H1 (cell line): ENCODE data around the gene IGFBP3. TPM values are rescaled to one million over a fixed set of nuclear protein-coding genes. Genes with fewer than 3 reads are reported as not detected.

Experiments used
- CTCF ChIA-PET: fragments of 300-600 bp; sonication (Branson Sonifier 250); formaldehyde crosslinking; loops from one replicate; lab custom pipeline; 2021; ENCODE audit not compliant: partially characterized antibody; lab: Charles Lee
- POLR2A ChIA-PET: fragments of 300-600 bp; sonication (Branson Sonifier 250); formaldehyde crosslinking; loops from one replicate; lab custom pipeline; 2021; ENCODE audit warnings: inconsistent platforms; ENCODE audit not compliant: partially characterized antibody; lab: Charles Lee
- DNase-seq, 2 experiments: peaks; one replicate each; pipeline versions ENCODE4 v3.0.0 to v3.0.0-alpha.2; 2010 to 2022; ENCODE audit warnings: low spot score in 2 of 2, low read depth in 1 of 2, mixed read lengths in 1 of 2
- FAIRE-seq: peaks from 2 replicates; lab custom pipeline; 2011; peaks lifted over from hg19 to GRCh38; lab: Jason Lieb, UNC
- H2AFZ ChIP-seq: 2 replicates; pipeline ENCODE4 v1.8.1; 2012; ENCODE audit warnings: low read length, inconsistent platforms
- H2AK5ac ChIP-seq: 2 replicates; pipeline ENCODE4 v1.6.1; 2013; ENCODE audit warnings: low read depth, low read length
- H2BK120ac ChIP-seq: replicated peaks from 2 replicates; pipeline ENCODE3; 2013; ENCODE audit warnings: low read depth, low read length, inconsistent platforms
- H2BK12ac ChIP-seq: 2 replicates; pipeline ENCODE4 v1.6.1; 2013; ENCODE audit warnings: low read depth, low read length
- H2BK15ac ChIP-seq: 2 replicates; pipeline ENCODE4 v1.6.1; 2013; ENCODE audit warnings: low read length
- H2BK20ac ChIP-seq: 2 replicates; pipeline ENCODE4 v1.6.1; 2013; ENCODE audit warnings: low read length
- H2BK5ac ChIP-seq: 2 replicates; pipeline ENCODE4 v1.6.1; 2013; ENCODE audit warnings: low read depth, low read length
- H3K14ac ChIP-seq: 2 replicates; pipeline ENCODE4 v1.6.1; 2013; ENCODE audit warnings: inconsistent platforms; ENCODE audit not compliant: insufficient read length
- H3K18ac ChIP-seq: 2 replicates; pipeline ENCODE4 v1.6.1; 2013; ENCODE audit warnings: low read length; ENCODE audit errors: extremely low read depth
- H3K23ac ChIP-seq: 2 replicates; pipeline ENCODE4 v1.6.1; 2013; ENCODE audit warnings: inconsistent platforms; ENCODE audit not compliant: insufficient read length
- H3K23me2 ChIP-seq: 2 replicates; pipeline ENCODE4 v1.6.1; 2013; ENCODE audit warnings: low read depth, low read length
- H3K27ac ChIP-seq: 2 replicates; pipeline ENCODE4 v1.6.1; 2011; ENCODE audit warnings: low read depth, low read length, inconsistent platforms
- H3K27me3 ChIP-seq, 4 experiments: replicated peaks in 1 of 4; 1 replicate in 1 of 4; 2 replicates in 3 of 4; pipeline versions ENCODE4 v1.6.1 to v1.8.1; 2011 to 2013; ENCODE audit warnings: low read length in 3 of 4, mild to moderate bottlenecking in 3 of 4, inconsistent platforms in 2 of 4, mixed read lengths in 2 of 4, moderate library complexity in 1 of 4; ENCODE audit not compliant: control insufficient read depth in 3 of 4, insufficient read depth in 3 of 4; ENCODE audit errors: extremely low read depth in 1 of 4
- H3K36me3 ChIP-seq, 4 experiments: 2 replicates each; pipeline versions ENCODE4 v1.6.1 to v1.8.1; 2011 to 2013; ENCODE audit warnings: mild to moderate bottlenecking in 4 of 4, low read length in 3 of 4, moderate library complexity in 2 of 4, control low read depth in 1 of 4, inconsistent platforms in 1 of 4; ENCODE audit not compliant: insufficient read depth in 4 of 4, control insufficient read depth in 2 of 4
- H3K4ac ChIP-seq: replicated peaks from 2 replicates; pipeline ENCODE3; 2013; ENCODE audit warnings: low read length, low read depth, mixed read lengths, inconsistent platforms; ENCODE audit not compliant: insufficient read length
- H3K4me1 ChIP-seq, 4 experiments: replicated peaks in 1 of 4; 1 replicate in 1 of 4; 2 replicates in 3 of 4; pipeline versions ENCODE4 v1.6.1 to v1.8.1; 2011 to 2013; ENCODE audit warnings: low read length in 3 of 4, inconsistent platforms in 2 of 4, mixed read lengths in 1 of 4; ENCODE audit not compliant: insufficient read depth in 4 of 4, control insufficient read depth in 3 of 4
- H3K4me2 ChIP-seq, 2 experiments: 2 replicates each; pipeline versions ENCODE4 v1.6.1 to v1.8.1; 2011 to 2013; ENCODE audit warnings: low read depth in 2 of 2, low read length in 2 of 2, control low read depth in 1 of 2, inconsistent platforms in 1 of 2, mild to moderate bottlenecking in 1 of 2; ENCODE audit not compliant: insufficient read depth in 1 of 2
- H3K4me3 ChIP-seq, 4 experiments: fragments of 200-600, 300-600 bp in 1 of 4; sonication (generic), shearing (Covaris generic), sonication (Bioruptor Twin) in 1 of 4; 2 replicates each; pipeline versions ENCODE4 v1.5.1 to v1.8.1; 2011 to 2016; ENCODE audit warnings: low read length in 4 of 4, low read depth in 3 of 4, control low read depth in 2 of 4, inconsistent platforms in 2 of 4, mild to moderate bottlenecking in 2 of 4, mixed read lengths in 1 of 4, moderate library complexity in 1 of 4; ENCODE audit not compliant: insufficient read depth in 2 of 4; ENCODE audit errors: extremely low read depth in 1 of 4
- H3K56ac ChIP-seq: replicated peaks from 2 replicates; pipeline ENCODE3; 2013; ENCODE audit warnings: low read depth, mild to moderate bottlenecking, mixed read lengths, low read length, inconsistent platforms; ENCODE audit not compliant: insufficient read length
- H3K79me1 ChIP-seq: 2 replicates; pipeline ENCODE4 v1.6.1; 2013; ENCODE audit warnings: low read depth, low read length, control low read depth
- H3K79me2 ChIP-seq, 2 experiments: 2 replicates each; pipeline versions ENCODE4 v1.6.1 to v1.8.1; 2012 to 2013; ENCODE audit warnings: low read length in 2 of 2, mild to moderate bottlenecking in 2 of 2, inconsistent platforms in 1 of 2; ENCODE audit not compliant: insufficient read depth in 2 of 2, control insufficient read depth in 1 of 2
- H3K9ac ChIP-seq, 4 experiments: replicated peaks in 1 of 4; 1 replicate in 1 of 4; 2 replicates in 3 of 4; pipeline versions ENCODE4 v1.6.1 to v1.8.1; 2011 to 2013; ENCODE audit warnings: low read depth in 3 of 4, low read length in 3 of 4, control low read depth in 2 of 4, mild to moderate bottlenecking in 2 of 4, moderate library complexity in 2 of 4, inconsistent platforms in 1 of 4; ENCODE audit errors: extremely low read depth in 1 of 4
- H3K9me3 ChIP-seq, 2 experiments: 2 replicates each; pipeline versions ENCODE4 v1.6.1 to v1.8.1; 2012 to 2013; ENCODE audit warnings: mild to moderate bottlenecking in 2 of 2, moderate library complexity in 2 of 2, control low read depth in 1 of 2, inconsistent platforms in 1 of 2, low read depth in 1 of 2, low read length in 1 of 2, mixed read lengths in 1 of 2; ENCODE audit not compliant: insufficient read depth in 2 of 2
- H4K20me1 ChIP-seq, 2 experiments: replicated peaks in 1 of 2; 2 replicates each; pipeline versions ENCODE3 to v1.8.1; 2011 to 2013; ENCODE audit warnings: inconsistent platforms in 2 of 2, low read length in 2 of 2, mild to moderate bottlenecking in 1 of 2; ENCODE audit not compliant: insufficient read depth in 2 of 2, control insufficient read depth in 1 of 2
- H4K5ac ChIP-seq: 2 replicates; pipeline ENCODE4 v1.6.1; 2013; ENCODE audit warnings: low read length, low read depth, mixed read lengths, inconsistent platforms; ENCODE audit not compliant: insufficient read length
- H4K8ac ChIP-seq: 2 replicates; pipeline ENCODE4 v1.8.0; 2013; ENCODE audit warnings: mild to moderate bottlenecking, moderate library complexity, low read length, inconsistent platforms; ENCODE audit not compliant: insufficient read depth; ENCODE audit errors: extremely low read depth
- H4K91ac ChIP-seq: replicated peaks from 2 replicates; pipeline ENCODE3; 2013; ENCODE audit warnings: low read length, mixed read lengths, inconsistent platforms; ENCODE audit not compliant: insufficient read length
- CBX5 ChIP-seq: fragments of 300-800, 300-1000 bp; sonication (generic); IDR thresholded peaks from 2 replicates; pipeline ENCODE4 v1.7.1; 2016; ENCODE audit warnings: antibody characterized with exemption, low read length, low read depth
- GTF2F1 ChIP-seq: IDR thresholded peaks from 2 replicates; pipeline ENCODE4 v1.6.1; 2012; ENCODE audit warnings: low read depth, low read length, improper control_type of control experiment, borderline replicate concordance
- MAX ChIP-seq: IDR thresholded peaks from 2 replicates; pipeline ENCODE4 v1.6.1; 2012; ENCODE audit warnings: inconsistent platforms
- RXRA ChIP-seq: IDR thresholded peaks from 2 replicates; pipeline ENCODE4 v1.6.1; 2011; ENCODE audit warnings: low read depth, mild to moderate bottlenecking, low read length, moderate library complexity; ENCODE audit not compliant: insufficient read depth
- USF2 ChIP-seq: IDR thresholded peaks from 2 replicates; pipeline ENCODE4 v1.6.1; 2011; ENCODE audit warnings: low read length, improper control_type of control experiment
- WGBS, 2 experiments: shearing (Covaris generic) in 1 of 2; methylation state at CpG; one replicate each; pipeline versions ENCODE4 v1.1.6 to v1.1.7; 2013 to 2015; ENCODE audit warnings: low lambda C conversion rate in 2 of 2, mixed read lengths in 2 of 2, inconsistent platforms in 1 of 2, low coverage in 1 of 2, missing lambda C conversion rate in 1 of 2; ENCODE audit not compliant: insufficient replicate concordance in 2 of 2, insufficient coverage in 1 of 2, insufficient read length in 1 of 2; ENCODE audit errors: extremely low coverage in 1 of 2, missing lambda C conversion rate in 1 of 2; 5-methylcytosine and 5-hydroxymethylcytosine counted together
- polyA plus RNA-seq, 7 experiments: library from polyadenylated mRNA; depleted of rRNA in 3 of 7; stranded (reverse) in 5 of 7; unstranded in 2 of 7; fragments of >200 nt in 5 of 7; fragments of 200-250 nt in 2 of 7; gene quantifications; 1 replicate in 5 of 7; 2 replicates in 1 of 7; 4 replicates in 1 of 7; pipeline versions ENCODE4 v1.2.1 to v1.2.3, GENCODE V29; 2011 to 2013; ENCODE audit warnings: missing spikeins in 2 of 7, mixed read lengths in 2 of 7
- total RNA-seq: library from RNA; stranded (reverse); fragmentation: NEBNext Ultra II Directional; extraction: Animal tissue kit (Norgen Biotek cat#: 25700); gene quantifications from 2 replicates; pipeline ENCODE4 v1.2.1, GENCODE V29; 2021

The IGFBP3 gene
- total and polyA plus RNA-seq, 2 of the 8 experiments (the other 6 are each of a cell fraction or from before 2014, with no cell fraction given): 5.5 to 12.1 TPM

- 83% methylated on average over 6 of the region's 6 CpGs; no CpG with 5 or more reads in 1 of the 2 experiments for WGBS, 2 experiments
- Histone ChIP-seq H4K20me1 (peaks cover 0 to 2% of the 10 kb centered on the region in 2 experiments), H3K56ac (no peak overlapping the region), H4K91ac (no peak overlapping the region), H2BK5ac (no peak overlapping the region), H4K5ac (no peak overlapping the region), H3K18ac (no peak overlapping the region), H3K4me3 (no peak overlapping the region), H3K4ac (no peak overlapping the region), H3K36me3 (no peaks in the 10 kb centered on the region), H3K27me3 (no peaks in the 10 kb centered on the region), H2BK15ac (no peak overlapping the region), H3K9ac (no peak overlapping the region), H3K9me3 (no peaks in the 10 kb centered on the region), H2BK120ac (no peak overlapping the region), H3K14ac (no peak overlapping the region), H3K4me1 (no peaks in the 10 kb centered on the region), H4K8ac (no peak overlapping the region), H2BK20ac (no peak overlapping the region), H3K4me2 (no peak overlapping the region), H3K23me2 (peaks cover 5% of the 10 kb centered on the region; the same call in 1 of the 2 replicates), H3K27ac (no peak overlapping the region), H2AK5ac (no peak overlapping the region), H3K23ac (no peak overlapping the region), H3K79me2 (no peaks in the 10 kb centered on the region), H2BK12ac (no peak overlapping the region), H3K79me1 (no peaks in the 10 kb centered on the region), H2AFZ (no peak overlapping the region)
- no peak for TF ChIP-seq GTF2F1
- TF ChIP-seq MAX: no peak
- no peak for TF ChIP-seq USF2
- no peak for TF ChIP-seq CBX5
- no peak for TF ChIP-seq RXRA
- FAIRE-seq (no peak), DNase-seq (no peak)
- CTCF ChIA-PET: interaction anchor here (0.9 to 6.9 kb wide), 4 partner anchors 16 to 156 kb away, joined by 3 to 80 read pairs (median 4); partner anchors contain the start of gene IGFBP3
- POLR2A ChIA-PET: interaction anchor here (1.6 kb wide), 1 partner anchor 12 kb away, joined by 4 read pairs; no protein-coding TSS in a partner anchor
Observed at GRCh38 chr7:45937301-45937700, 16.2 kb upstream of the IGFBP3 start.
